ENCODE measurements around the gene BICRAL.
"Not testable (repeated sequence)": the region's sequence is repeated elsewhere in the genome, so short reads cannot be mapped to it uniquely, and the experiment has no call there.

BICRAL gene

GRCh38 chr6:42877695-42878094 is 95.8 kb downstream of the BICRAL start:
- no peak for TF ChIP-seq CTCF (IDR thresholded peaks at IDR 0.05; ENCODE audit: borderline replicate concordance, control extremely low read depth, extremely low read depth, insufficient read depth, missing control alignments)
- in situ Hi-C loops (cut with MboI; ENCODE audit: low sequenced_read_pairs, unreplicated experiment) = loop anchor here (10.0 kb wide), 1 partner anchor 213 kb away; no protein-coding TSS in a partner anchor
- no peak for DNase-seq (ENCODE audit: low spot score)

GRCh38 chr6:42879372-42880239 is 97.8 kb downstream of the BICRAL start, which contains the start of gene RPL7L1:
RPL7L1 (plus strand) TSS chr6:42879616; CDS start chr6:42879911, 295 bp downstream.
- in situ Hi-C loops (cut with MboI; ENCODE audit: low sequenced_read_pairs, unreplicated experiment) = loop anchor here (10.0 kb wide), 1 partner anchor 215 kb away; no protein-coding TSS in a partner anchor
- peak; percentile 84 for DNase-seq (ENCODE audit: low spot score)
- TF ChIP-seq CTCF (IDR thresholded peaks at IDR 0.05; ENCODE audit: borderline replicate concordance, control extremely low read depth, extremely low read depth, insufficient read depth, missing control alignments) = no peak

- DNase-seq (ENCODE audit: low spot score); in situ Hi-C loops (cut with MboI; ENCODE audit: low sequenced_read_pairs, unreplicated experiment): not testable (repeated sequence)
Observed at GRCh38 chr6:42880240-42880817, 98.5 kb downstream of the BICRAL start.

DNA sequence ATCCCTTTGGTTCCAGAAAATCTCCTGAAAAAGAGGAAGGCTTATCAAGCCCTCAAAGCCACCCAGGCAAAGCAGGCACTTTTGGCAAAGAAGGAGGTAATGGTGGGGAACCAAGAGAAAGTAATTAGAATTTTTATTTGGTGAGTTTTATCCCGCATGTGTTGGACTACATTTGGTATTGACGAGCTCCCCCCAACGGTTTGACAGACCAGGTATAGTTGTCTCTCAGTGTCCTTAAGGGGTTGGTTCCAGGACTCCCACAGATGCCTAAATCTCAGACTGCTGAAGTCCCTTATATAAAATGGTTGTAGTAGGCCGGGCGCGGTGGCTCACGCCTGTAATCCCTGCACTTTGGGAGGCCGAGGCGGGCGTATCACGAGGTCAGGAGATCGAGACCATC is 99.0 kb downstream of the BICRAL start:
- DNase-seq (ENCODE audit: low spot score); in situ Hi-C loops (cut with MboI; ENCODE audit: low sequenced_read_pairs, unreplicated experiment): not testable (repeated sequence)

GRCh38 chr6:42885702-42886101 is 103.8 kb downstream of the BICRAL start:
- no peak for DNase-seq (ENCODE audit: low spot score)
- in situ Hi-C loops (cut with MboI; ENCODE audit: low sequenced_read_pairs, unreplicated experiment) = no loop called here
- TF ChIP-seq CTCF (IDR thresholded peaks at IDR 0.05; ENCODE audit: borderline replicate concordance, control extremely low read depth, extremely low read depth, insufficient read depth, missing control alignments) = no peak

DNA sequence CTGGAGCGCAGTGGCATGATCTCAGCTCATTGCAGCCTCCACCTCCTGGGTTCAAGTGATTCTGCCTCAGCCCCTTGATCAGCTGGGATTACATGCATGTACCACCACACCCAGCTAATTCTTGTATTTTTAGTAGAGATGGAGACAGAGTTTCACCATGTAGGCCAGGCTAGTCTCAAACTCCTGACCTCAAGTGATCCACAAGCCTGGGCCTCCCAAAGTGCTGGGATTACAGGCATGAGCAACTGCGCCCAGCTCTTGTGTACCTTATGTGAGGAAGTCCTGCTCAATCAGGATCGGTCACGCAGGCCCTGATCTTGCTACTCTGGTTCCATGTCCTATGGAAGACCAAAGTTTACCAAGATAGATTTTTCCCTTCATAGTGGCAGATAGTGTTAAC is 106.3 kb downstream of the BICRAL start:
- DNase-seq (ENCODE audit: low spot score); in situ Hi-C loops (cut with MboI; ENCODE audit: low sequenced_read_pairs, unreplicated experiment): not testable (repeated sequence)

DNA sequence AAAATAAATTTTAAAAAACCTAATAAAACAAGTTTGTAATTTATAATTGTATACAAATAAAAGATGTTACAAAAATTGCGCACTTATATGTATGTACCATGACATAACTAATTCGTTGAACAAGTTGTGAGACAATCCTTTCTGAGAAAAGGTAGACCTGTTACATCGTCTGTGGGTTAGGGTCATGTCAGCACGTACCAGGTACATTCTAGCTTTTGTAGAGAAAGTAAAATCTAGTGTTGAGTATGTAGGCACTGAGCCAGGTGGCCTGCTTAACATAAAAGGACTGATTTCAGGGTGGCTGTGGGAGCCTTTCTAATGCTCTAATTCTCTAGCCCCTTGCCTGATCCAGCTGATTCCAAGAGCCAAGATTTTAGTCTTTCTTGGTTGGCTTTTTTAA is 108.0 kb downstream of the BICRAL start:
- no peak for TF ChIP-seq CTCF (IDR thresholded peaks at IDR 0.05; ENCODE audit: borderline replicate concordance, control extremely low read depth, extremely low read depth, insufficient read depth, missing control alignments)
- no peak for DNase-seq (ENCODE audit: low spot score)
- in situ Hi-C loops (cut with MboI; ENCODE audit: low sequenced_read_pairs, unreplicated experiment) = no loop called here
